HG03025 (cell line): ENCODE results near the gene SLC38A4.
"Not testable (repeated sequence)": the region's sequence is repeated elsewhere in the genome, so short reads cannot be mapped to it uniquely, and the experiment has no call there.

ENCODE experiments used
- ATAC-seq: cut with Tn5 transposase; IDR thresholded peaks from one replicate; pipeline ENCODE4 v1.9.1; 2021; ENCODE audit warnings: mild to moderate bottlenecking, moderate library complexity; ENCODE audit not compliant: unreplicated experiment, low FRiP score

The SLC38A4 gene, protein sequence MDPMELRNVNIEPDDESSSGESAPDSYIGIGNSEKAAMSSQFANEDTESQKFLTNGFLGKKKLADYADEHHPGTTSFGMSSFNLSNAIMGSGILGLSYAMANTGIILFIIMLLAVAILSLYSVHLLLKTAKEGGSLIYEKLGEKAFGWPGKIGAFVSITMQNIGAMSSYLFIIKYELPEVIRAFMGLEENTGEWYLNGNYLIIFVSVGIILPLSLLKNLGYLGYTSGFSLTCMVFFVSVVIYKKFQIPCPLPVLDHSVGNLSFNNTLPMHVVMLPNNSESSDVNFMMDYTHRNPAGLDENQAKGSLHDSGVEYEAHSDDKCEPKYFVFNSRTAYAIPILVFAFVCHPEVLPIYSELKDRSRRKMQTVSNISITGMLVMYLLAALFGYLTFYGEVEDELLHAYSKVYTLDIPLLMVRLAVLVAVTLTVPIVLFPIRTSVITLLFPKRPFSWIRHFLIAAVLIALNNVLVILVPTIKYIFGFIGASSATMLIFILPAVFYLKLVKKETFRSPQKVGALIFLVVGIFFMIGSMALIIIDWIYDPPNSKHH

DNA sequence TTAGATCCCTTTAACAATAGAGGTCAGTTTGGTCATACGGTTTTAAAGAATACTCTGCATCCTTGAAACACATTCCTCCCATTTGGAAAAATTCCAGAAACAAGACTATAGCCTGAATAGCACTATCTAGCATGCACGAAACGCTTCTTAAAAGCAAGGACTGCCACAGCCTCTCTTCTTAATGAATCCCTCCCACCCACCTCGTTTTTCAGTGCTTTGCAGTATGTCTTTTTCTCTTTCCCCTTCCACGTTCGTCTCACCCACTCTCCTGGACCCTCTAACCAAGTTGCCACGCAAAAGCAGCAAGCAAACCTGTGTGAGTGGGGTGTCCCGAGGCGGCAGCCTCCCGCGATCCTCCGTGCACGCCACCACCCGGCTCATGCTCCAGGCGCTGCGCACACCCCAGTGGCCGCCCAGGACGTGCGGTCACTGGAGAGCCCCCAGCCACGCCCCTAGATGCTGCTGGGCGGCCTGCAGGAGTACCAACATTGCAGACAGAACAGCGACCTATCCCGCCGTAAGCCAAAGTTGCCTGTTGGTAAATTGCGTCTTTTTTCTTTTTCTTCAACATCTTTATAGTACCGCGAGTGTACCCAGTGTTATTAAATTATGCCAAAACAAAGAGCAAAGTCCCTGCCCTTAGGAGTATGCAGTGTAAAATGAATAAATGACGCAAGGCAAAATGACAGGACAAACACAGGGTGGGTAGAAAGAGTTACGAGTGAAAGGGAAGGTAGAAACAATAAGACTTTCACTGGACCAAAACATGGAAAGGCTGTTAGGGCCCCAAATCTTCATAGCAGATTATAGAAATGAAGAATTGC, at the start of gene SLC38A4:
Gene SLC38A4 (minus strand): TSS at position 407 of the 824 bp plus-strand sequence. CDS start 32,926 bp downstream, outside the sequence.
- ATAC-seq = no peak

DNA sequence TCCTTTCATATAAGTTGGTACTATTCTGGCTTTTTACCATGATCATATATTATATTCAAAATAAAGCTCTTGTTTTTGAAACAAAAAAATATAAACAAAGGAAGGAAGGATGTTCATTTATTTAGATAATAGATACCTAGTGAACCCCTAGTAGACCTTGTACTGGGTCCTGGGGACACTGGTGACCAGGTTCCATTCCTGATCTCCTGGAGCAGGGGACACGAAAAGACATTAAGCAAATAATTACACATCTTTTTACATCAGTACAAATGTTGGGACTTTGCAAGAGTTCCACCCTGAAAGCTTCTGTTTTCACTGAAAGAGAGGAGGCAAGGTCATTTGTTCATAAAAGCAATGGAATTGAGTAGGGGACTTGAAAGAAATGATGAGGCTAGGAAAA, 49.3 kb upstream of the SLC38A4 start:
- no peak for ATAC-seq

DNA sequence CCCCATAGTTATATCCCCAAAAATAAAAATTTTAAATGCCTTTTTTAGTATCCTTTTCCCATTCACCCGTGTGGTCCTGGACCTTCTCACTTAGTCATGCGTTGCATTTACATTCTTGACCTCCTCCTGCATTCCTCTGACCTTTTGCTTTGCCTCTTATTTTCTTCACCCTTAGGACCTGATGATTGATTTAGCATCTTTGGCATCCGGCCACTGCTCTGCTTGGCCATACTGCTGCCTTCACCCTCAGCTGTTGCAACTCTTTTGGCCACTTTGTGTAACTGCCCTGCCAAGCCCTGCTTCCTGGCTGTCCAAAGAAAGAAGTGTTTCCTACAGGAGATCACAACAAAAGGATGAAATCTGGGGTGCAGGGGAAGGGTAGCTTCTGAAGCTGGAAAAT, 48.8 kb upstream of the SLC38A4 start:
- ATAC-seq = no peak

DNA sequence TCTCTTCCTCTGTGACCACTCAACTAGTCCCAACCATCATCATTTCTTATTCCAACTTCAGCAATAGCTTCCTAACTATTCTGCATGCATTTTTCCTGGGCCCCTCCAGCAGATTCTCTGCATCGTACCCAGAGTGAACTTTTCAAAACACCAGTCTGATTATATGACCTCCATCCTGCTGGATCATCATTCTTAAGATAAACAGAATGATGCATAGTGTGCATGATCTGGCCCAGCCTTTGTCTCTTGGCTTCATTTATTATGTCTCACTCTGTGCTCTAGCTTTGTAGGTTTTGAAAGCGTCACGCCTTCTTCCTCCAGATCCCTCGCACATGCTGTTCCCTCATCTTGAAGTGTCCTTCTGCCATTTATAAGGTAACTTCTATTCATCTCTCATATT, 46.3 kb upstream of the SLC38A4 start:
- ATAC-seq = no peak

DNA sequence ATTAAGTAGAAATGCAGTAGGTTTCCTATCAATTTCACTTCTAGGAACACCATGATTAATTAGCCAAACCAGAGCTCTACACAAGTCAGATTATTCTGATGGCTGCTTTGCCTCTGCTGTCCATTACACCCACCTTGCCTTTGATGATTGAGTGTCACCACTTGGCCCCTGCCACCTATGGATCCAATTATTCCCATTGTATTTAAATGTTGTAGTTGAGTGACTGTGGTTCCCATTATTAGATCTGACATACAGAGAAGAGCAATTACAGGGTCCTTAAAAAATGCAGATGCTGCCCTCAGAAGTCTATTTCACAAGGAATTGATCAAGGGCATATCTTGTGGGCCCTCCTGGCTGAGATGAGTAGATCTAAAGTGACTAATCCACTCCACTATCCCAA, 39.5 kb upstream of the SLC38A4 start:
- ATAC-seq = no peak

DNA sequence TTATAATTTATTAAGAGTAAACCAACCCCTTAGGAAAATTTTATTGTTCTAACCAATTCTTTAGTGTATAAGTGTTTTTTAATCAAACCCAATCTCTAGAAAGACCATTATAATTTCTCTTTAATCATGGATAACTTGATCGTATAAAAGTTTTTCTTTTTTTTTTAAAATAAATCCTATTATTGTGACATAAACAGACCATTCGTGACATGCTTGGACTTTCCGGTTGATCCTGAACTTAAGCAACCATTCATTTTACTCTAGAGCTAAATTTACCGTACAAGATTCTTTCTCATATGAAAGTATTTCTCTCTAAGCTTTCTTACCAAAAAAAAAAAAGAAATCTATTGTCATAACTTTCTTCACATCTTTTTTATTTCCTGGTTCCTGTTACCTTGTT, 32.6 kb upstream of the SLC38A4 start:
- no peak for ATAC-seq

DNA sequence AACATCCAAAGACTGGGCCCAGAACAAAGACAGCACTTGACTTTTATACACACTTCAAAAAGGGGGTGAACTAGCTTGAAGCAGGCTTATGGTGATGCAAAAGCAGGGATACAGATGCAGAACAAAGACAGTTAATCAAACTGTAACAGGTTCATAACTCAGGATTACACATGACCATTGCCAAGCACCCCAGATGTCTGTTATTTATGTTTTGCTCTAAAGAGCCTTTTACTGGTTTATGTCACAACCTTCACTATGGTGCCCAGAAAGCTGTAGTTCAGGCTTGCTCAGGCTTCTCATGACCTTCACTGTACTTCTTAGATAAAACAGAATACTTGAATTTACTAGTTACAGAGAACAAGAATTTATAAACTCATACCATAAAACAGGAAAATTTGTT, 31.7 kb upstream of the SLC38A4 start:
- ATAC-seq = no peak

DNA sequence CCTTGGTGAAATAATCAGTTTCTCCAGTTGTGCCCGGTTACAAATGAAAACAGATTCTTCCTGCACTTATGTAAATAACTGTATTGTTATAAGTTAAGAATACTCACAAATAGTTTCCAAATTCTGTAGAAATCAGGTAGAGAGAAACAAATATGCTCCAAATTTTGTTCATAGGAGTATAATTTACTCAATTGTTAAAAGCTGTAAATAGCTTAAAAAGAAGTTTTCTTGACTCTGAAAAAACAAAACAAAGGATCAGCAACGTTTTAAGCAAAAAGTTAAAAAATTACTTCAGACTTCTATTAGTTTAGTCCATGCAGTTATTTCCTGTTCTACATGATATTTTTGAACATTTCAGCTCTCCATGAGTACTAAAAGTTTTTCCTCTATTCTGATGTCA, 30.0 kb upstream of the SLC38A4 start:
- no peak for ATAC-seq

DNA sequence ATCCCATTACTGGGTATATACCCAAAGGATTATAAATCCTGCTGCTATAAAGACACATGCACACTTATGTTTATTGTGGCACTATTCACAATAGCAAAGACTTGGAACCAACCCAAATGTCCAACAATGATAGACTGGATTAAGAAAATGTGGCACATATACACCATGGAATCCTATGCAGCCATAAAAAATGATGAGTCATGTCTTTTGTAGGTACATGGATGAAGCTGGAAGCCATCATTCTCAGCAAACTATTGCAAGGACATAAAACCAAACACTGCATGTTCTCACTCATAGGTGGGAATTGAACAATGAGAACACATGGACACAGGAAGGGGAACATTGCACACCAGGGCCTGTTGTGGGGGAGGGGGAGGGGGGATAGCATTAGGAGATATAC, 28.4 kb upstream of the SLC38A4 start:
- ATAC-seq = not testable (repeated sequence)

DNA sequence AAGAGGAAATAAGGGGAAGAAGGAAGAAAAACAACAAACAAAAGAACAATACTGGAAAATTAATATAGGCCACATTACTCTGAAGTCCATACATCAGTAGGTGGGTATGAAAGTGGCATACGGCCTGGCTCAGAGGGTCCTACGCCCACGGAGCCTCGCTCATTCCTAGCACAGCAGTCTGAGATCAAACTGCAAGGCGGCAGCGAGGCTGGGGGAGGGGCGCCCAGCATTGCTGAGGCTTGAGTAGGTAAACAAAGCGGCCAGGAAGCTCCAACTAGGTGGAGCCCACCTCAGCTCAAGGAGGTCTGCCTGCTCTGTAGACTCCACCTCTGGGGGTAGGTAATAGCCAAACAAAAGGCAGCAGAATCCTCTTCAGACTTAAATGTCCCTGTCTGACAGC, 23.0 kb upstream of the SLC38A4 start:
- not testable (repeated sequence) for ATAC-seq

DNA sequence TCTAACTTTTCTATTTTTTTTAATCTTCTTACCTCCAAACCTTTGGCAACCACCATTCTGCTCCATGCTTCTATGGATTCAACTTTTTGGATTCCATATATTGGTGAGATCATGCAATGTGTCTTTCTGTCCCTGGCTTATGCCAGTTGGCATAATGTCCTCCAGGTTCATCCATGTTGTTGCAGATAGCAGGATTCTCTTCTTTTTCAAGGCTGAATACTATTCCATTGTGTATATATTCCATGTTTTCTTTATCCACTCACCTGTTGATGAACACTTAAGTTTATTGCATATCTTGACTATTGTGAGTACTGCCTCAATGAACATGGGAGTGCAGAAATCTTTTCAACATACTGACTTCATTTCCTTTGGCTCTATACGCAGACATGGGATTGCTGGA, 21.2 kb upstream of the SLC38A4 start:
- no peak for ATAC-seq

DNA sequence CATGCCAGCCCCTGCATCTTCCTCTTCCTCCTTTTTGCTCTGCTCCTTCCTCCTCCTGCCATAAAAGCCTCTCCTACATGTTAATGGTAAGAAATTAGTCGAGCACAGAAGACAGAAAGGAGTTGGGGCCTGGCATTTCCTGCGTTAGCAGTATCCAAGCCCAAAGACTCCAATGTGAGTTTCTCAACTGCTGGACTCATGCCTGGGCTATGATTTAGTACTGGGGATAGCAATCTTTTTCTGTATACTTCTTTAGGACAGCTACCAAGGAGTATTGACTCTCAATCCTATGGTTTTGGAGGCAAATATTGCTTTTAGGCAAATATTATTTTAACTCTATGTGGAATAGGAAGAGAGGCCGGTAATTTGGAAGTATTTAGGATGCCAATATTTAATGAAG, 18.0 kb upstream of the SLC38A4 start:
- ATAC-seq = no peak

DNA sequence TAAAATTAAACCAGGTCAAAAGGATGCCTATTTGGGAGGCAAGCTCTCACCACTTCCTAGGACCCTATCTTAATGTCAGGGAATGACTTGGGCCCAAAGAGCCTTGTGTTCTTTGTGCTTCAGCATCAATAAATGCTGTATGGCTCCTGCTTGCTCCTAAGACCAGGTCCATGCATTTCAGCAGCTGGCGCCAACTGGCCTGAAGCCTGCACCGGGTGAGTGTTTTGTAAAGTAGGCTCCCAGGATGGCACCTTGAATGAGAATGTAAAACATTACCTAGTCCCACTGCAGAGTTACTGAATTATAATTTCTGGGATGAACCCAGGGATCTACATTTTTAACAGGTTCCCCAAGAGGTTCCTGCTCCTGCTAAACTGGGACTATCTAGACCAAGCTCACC, 16.1 kb upstream of the SLC38A4 start:
- ATAC-seq = no peak

DNA sequence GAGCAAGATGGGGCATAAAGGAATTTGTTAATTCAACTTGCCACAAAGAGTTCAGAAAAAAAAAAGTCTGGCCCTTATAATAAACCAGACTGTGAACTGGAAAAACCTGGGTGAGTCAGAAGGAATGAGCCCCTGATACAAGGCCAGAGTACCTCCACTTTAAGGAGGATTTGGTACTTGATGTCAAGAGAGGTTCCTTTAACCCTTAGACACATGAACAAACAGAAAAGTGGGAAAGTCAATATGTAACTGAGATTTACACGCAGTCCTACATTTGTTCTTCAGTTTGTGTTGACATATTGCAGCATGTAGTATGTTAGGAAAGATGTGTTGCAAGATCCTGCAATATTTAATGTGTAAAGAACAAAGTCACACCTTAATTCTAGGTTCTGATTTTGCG, 14.2 kb upstream of the SLC38A4 start:
- no peak for ATAC-seq

DNA sequence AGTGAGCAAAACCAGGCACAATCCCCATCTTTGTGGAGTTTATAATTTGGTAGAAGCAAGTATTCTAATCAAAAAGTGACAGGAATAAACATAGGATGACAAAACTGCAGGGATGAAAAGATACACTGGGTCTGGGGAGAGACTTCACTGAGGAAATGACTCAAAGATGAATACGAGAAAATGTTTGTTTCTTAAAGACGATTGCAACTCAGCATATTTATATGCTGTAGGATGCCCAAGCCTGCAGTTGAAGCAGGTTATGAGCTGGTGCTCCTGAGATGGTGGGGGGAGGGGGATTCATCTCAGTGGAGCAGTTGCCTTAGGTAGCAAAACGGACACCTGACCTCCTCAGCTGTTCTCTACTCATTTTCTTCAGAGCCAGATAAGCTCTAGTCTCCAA, 13.4 kb upstream of the SLC38A4 start:
- ATAC-seq = no peak

DNA sequence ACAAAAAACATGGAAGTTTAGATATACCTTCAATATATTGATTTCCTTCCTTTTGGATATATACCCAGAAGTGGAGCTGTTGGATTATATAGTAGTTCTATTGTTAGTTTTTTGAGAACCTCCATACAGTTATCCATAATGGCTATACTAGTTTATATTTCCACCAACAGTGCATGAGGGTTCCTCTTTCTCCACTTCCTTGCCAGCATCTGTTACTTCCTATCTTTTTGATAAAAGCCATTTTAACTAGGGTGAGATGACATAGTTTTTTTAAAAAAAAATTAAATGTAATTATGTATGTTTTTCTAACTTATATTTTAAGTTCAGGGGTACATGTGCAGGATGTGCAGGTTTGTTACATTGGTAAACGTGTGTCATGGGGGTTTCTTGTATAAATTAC, 10.0 kb upstream of the SLC38A4 start:
- ATAC-seq = no peak

DNA sequence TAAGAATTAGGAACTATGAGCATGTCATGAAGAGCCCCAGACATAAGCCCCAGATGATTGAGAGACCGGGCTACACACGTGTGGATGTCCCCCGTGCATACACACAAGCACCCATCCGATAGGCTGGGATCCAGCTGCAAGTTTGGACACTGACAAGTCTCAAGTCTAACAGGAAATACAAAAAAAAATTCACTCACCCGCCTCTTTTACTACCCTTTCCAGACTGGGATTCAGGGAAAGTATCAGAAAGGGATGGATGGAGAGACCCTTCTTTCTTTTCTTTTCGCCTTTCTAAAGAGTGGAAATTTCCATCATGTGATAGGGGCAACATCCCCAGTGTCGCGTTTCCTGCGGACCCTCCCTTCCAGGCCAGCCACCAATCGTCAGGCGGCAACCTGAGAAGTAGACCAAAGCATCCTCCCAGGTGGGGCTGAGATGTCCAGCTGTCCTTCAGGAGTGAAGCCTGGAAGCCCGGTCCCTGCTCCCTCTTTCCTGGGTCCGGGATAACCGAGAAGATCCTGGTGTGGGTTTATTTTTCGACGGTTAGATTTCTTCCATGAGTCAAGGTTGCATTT, 6.4 kb upstream of the SLC38A4 start:
- ATAC-seq = no peak

DNA sequence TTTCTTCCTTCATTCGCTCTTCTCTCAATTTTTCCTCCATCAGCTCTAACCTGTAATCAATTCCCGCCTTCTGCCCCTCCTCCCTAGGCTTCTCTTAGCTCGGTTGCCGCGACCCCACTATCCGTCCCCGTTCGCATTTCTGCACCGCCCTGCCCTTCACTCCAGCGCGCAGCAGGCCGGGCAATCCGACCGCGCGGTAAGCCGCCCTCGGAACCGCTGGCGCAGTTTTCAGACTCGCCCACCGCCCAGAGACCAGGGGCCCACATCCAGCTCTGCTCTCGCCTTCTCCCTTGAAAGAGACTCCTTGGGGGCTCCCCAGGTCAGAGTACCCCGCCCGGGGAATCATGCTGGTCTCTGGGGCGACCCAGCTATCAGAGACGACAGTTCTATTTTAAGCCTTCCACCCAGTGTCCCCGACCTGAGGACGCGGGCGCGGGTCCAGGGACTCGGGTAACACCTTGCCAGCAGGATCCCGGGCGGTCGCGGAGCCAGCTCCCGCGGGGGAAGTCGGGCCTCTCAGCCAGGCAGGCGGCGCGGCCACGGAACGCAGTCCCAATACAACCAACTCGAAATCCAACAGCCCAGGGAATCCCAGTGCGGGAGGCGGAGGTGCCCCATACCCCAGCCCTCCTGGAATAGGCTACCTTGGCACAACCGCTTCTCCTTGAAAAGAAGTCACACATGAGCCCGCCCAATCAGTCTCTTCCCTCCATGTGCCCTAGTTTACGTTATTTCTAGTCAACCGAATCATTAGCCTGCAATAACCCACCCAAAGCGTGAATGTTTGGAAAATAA, 5.7 kb upstream of the SLC38A4 start:
- no peak for ATAC-seq

DNA sequence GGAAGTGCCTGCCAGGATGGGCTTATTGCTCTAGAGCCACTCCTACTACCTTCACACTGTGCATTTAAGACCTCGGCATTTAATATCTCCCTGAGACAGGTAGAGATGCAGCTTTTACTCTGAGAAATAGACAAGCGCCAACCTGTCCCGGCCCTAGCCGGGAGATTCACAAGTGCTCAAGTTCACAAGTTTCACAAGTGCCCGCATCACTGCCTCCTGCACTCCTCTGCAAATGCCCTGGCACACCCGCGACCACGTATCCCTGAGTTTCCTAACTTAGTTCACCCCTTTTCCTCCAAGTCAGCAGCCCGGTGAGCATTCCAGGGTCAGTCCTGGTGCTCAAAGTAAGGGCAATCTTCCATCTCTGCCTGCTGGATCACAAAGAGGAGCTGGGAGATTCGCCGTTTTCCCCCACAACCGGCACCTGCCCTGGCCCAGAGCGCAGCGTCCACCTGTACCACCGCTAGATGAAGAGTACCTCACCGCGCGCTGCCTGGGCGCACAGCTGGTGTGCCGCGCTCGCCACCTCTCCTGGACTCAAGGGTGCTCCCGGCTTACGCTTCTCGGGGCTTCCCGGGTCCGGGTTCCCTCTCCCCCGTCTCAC, 5.0 kb upstream of the SLC38A4 start:
- no peak for ATAC-seq

DNA sequence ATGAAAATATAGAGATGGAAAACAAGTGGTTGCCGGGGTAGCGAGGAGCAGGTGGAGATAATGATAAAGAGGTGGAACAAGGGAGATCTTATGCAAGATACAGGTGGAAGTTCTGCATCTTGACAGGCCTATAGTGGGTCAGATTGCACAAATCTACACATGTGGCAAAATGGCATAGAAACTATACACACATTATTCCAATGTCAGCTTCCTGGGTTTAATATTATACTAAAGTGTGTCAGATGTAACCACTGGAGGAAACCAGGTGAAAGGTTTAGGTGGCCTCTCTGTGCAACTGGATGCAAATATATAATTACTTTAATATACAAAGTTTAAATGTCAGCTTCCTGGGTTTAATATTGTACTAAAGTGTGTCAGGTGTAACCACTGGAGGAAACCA, 1.1 kb downstream of the SLC38A4 start:
- ATAC-seq = no peak
